Trophoblast cell (in vitro differentiated cells and primary cell): ENCODE data around the gene PTPRQ.

Source experiments
- DNase-seq, 2 donors: peaks; one replicate each; pipeline ENCODE4 v3.0.0-alpha.2; 2016
- H2AFZ ChIP-seq: 2 replicates; pipeline ENCODE4 v1.6.1; 2013; ENCODE audit warnings: low read length, moderate library complexity, mild to moderate bottlenecking; ENCODE audit not compliant: insufficient read depth, poor library complexity
- H2AK5ac ChIP-seq: 2 replicates; pipeline ENCODE4 v1.6.1; 2013; ENCODE audit warnings: mild to moderate bottlenecking, low read length
- H2BK120ac ChIP-seq: 2 replicates; pipeline ENCODE4 v1.6.1; 2013; ENCODE audit warnings: low read length, mild to moderate bottlenecking, moderate library complexity; ENCODE audit not compliant: insufficient read depth, poor library complexity
- H2BK12ac ChIP-seq: 2 replicates; pipeline ENCODE4 v1.6.1; 2013; ENCODE audit warnings: mild to moderate bottlenecking, low read length, moderate library complexity
- H2BK5ac ChIP-seq: 2 replicates; pipeline ENCODE4 v1.6.1; 2013; ENCODE audit warnings: low read length, low read depth, moderate library complexity, mild to moderate bottlenecking; ENCODE audit not compliant: poor library complexity
- H3K14ac ChIP-seq: 2 replicates; pipeline ENCODE4 v1.6.1; 2013; ENCODE audit warnings: mild to moderate bottlenecking, low read length
- H3K18ac ChIP-seq: 2 replicates; pipeline ENCODE4 v1.6.1; 2013; ENCODE audit warnings: mild to moderate bottlenecking, low read length
- H3K23ac ChIP-seq: 2 replicates; pipeline ENCODE4 v1.6.1; 2013; ENCODE audit warnings: low read length
- H3K27ac ChIP-seq: 2 replicates; pipeline ENCODE4 v1.5.1; 2013; ENCODE audit warnings: low read depth, mild to moderate bottlenecking, inconsistent platforms, low read length, moderate library complexity
- H3K27me3 ChIP-seq: 2 replicates; pipeline ENCODE4 v1.6.1; 2013; ENCODE audit warnings: inconsistent platforms, mild to moderate bottlenecking, low read length, moderate library complexity; ENCODE audit not compliant: insufficient read depth
- H3K36me3 ChIP-seq, 2 experiments: 1 replicate in 1 of 2; 2 replicates in 1 of 2; pipeline ENCODE4 v1.6.1; 2013; ENCODE audit warnings: low read length in 2 of 2, mild to moderate bottlenecking in 2 of 2, moderate library complexity in 1 of 2; ENCODE audit not compliant: insufficient read depth in 2 of 2, control insufficient read depth in 1 of 2
- H3K4ac ChIP-seq: 2 replicates; pipeline ENCODE4 v1.6.1; 2013; ENCODE audit warnings: low read depth, mild to moderate bottlenecking, low read length, moderate library complexity
- H3K4me1 ChIP-seq, 2 experiments: 1 replicate in 1 of 2; 2 replicates in 1 of 2; pipeline ENCODE4 v1.6.1; 2013; ENCODE audit warnings: low read length in 2 of 2, mild to moderate bottlenecking in 2 of 2, moderate library complexity in 1 of 2; ENCODE audit not compliant: insufficient read depth in 2 of 2, control insufficient read depth in 1 of 2
- H3K4me2 ChIP-seq: 2 replicates; pipeline ENCODE4 v1.6.1; 2013; ENCODE audit warnings: inconsistent platforms, mild to moderate bottlenecking, low read length, moderate library complexity
- H3K4me3 ChIP-seq: 2 replicates; pipeline ENCODE4 v1.5.1; 2013; ENCODE audit warnings: mild to moderate bottlenecking, low read depth, low read length, inconsistent platforms
- H3K79me1 ChIP-seq: one replicate; pipeline ENCODE4 v1.6.1; 2013; ENCODE audit warnings: low read length
- H3K79me2 ChIP-seq: 2 replicates; pipeline ENCODE4 v1.6.1; 2013; ENCODE audit warnings: low read length, mild to moderate bottlenecking; ENCODE audit not compliant: control insufficient read depth, insufficient read depth, poor library complexity
- H3K9ac ChIP-seq: 2 replicates; pipeline ENCODE4 v1.6.1; 2013; ENCODE audit warnings: mild to moderate bottlenecking, low read length
- H3K9me3 ChIP-seq: 2 replicates; pipeline ENCODE4 v1.6.1; 2013; ENCODE audit warnings: low read depth, mild to moderate bottlenecking, control low read depth, inconsistent platforms, low read length; ENCODE audit not compliant: insufficient read depth
- H4K12ac ChIP-seq: 2 replicates; pipeline ENCODE4 v1.6.1; 2013; ENCODE audit warnings: low read depth, mild to moderate bottlenecking, low read length, moderate library complexity
- H4K8ac ChIP-seq: 2 replicates; pipeline ENCODE4 v1.6.1; 2013; ENCODE audit warnings: low read depth, mild to moderate bottlenecking, low read length, moderate library complexity
- H4K91ac ChIP-seq: one replicate; pipeline ENCODE4 v1.6.1; 2013; ENCODE audit warnings: low read depth, mild to moderate bottlenecking, low read length, moderate library complexity
- WGBS: extraction: QIAGEN DNeasy Blood & Tissue Kit; methylation state at CpG from one replicate; pipeline ENCODE4 v1.1.7; 2013; ENCODE audit warnings: missing lambda C conversion rate; ENCODE audit not compliant: insufficient read length, insufficient coverage; ENCODE audit errors: extremely low coverage; 5-methylcytosine and 5-hydroxymethylcytosine counted together

PTPRQ gene

GRCh38 chr12:80602455-80602854, 158.4 kb downstream of the PTPRQ start:
- Histone ChIP-seq H3K79me2 (no peaks in the 10 kb centered on the region), H4K12ac (no peak overlapping the region), H3K4me3 (no peak overlapping the region), H3K4ac (no peak overlapping the region), H3K9me3 (no peaks in the 10 kb centered on the region), H4K8ac (no peak overlapping the region), H3K79me1 (no peaks in the 10 kb centered on the region), H2AFZ (no peak overlapping the region), H3K36me3 (no peaks in the 10 kb centered on the region), H3K18ac (no peak overlapping the region), H3K4me1 (no peaks in the 10 kb centered on the region), H3K4me2 (no peak overlapping the region), H2BK12ac (no peak overlapping the region), H3K23ac (no peak overlapping the region), H2BK120ac (no peak overlapping the region), H3K14ac (no peak overlapping the region), H4K91ac (no peak overlapping the region), H2BK5ac (no peak overlapping the region), H3K27me3 (no peaks in the 10 kb centered on the region), H2AK5ac (no peak overlapping the region), H3K9ac (no peak overlapping the region), H3K27ac (no peak overlapping the region)
- no CpG with 5 or more reads among the region's 3 CpGs for WGBS
- no peak for DNase-seq

- Histone ChIP-seq H2AK5ac (no peak overlapping the region), H3K4me2 (no peak overlapping the region), H3K27ac (no peak overlapping the region), H3K18ac (no peak overlapping the region), H3K9ac (no peak overlapping the region), H2BK5ac (no peak overlapping the region), H2BK12ac (no peak overlapping the region), H4K91ac (no peak overlapping the region), H2AFZ (no peak overlapping the region), H3K14ac (no peak overlapping the region), H2BK120ac (no peak overlapping the region), H3K4ac (no peak overlapping the region), H3K9me3 (no peaks in the 10 kb centered on the region), H4K8ac (no peak overlapping the region), H3K27me3 (no peaks in the 10 kb centered on the region), H3K79me2 (no peaks in the 10 kb centered on the region), H3K4me3 (no peak overlapping the region), H3K23ac (no peak overlapping the region), H3K36me3 (no peaks in the 10 kb centered on the region), H3K79me1 (no peaks in the 10 kb centered on the region), H4K12ac (no peak overlapping the region), H3K4me1 (no peaks in the 10 kb centered on the region)
- peak in 1 of 2 donors; percentile 20 for DNase-seq
- WGBS = no CpG with 5 or more reads among the region's 3 CpGs
Observed at GRCh38 chr12:80607361-80608135, 163.5 kb downstream of the PTPRQ start.

- H3K4me3 ChIP-seq = no peak overlapping the region
- H2BK120ac ChIP-seq = no peak overlapping the region
- no peaks in the 10 kb centered on the region for H3K9me3 ChIP-seq
- H3K9ac ChIP-seq = no peak overlapping the region
- no peak overlapping the region for H2BK5ac ChIP-seq
- no peak overlapping the region for H3K18ac ChIP-seq
- H2AK5ac ChIP-seq = no peak overlapping the region
- no peak overlapping the region for H3K23ac ChIP-seq
- H3K27me3 ChIP-seq = no peaks in the 10 kb centered on the region
- H2BK12ac ChIP-seq = no peak overlapping the region
- H3K14ac ChIP-seq = no peak overlapping the region
- H3K4me1 ChIP-seq = no peaks in the 10 kb centered on the region
- no peaks in the 10 kb centered on the region for H3K36me3 ChIP-seq
- no peak overlapping the region for H3K4me2 ChIP-seq
- no peaks in the 10 kb centered on the region for H3K79me1 ChIP-seq
- no peak overlapping the region for H4K12ac ChIP-seq
- no peaks in the 10 kb centered on the region for H3K79me2 ChIP-seq
- no peak overlapping the region for H4K8ac ChIP-seq
- H4K91ac ChIP-seq = no peak overlapping the region
- H3K27ac ChIP-seq = no peak overlapping the region
- H3K4ac ChIP-seq = no peak overlapping the region
- no peak overlapping the region for H2AFZ ChIP-seq
- DNase-seq = no peak
Observed at GRCh38 chr12:80617733-80618132, 173.7 kb downstream of the PTPRQ start.

- Histone ChIP-seq H3K27ac (no peak overlapping the region), H3K79me2 (no peaks in the 10 kb centered on the region), H2BK5ac (no peak overlapping the region), H4K12ac (no peak overlapping the region), H3K23ac (no peak overlapping the region), H3K79me1 (no peaks in the 10 kb centered on the region), H3K18ac (no peak overlapping the region), H2AFZ (no peak overlapping the region), H3K9me3 (no peaks in the 10 kb centered on the region), H3K9ac (no peak overlapping the region), H3K4ac (no peak overlapping the region), H2BK120ac (no peak overlapping the region), H3K4me2 (no peak overlapping the region), H4K8ac (no peak overlapping the region), H3K14ac (no peak overlapping the region), H3K36me3 (no peaks in the 10 kb centered on the region), H2BK12ac (no peak overlapping the region), H3K4me3 (no peak overlapping the region), H4K91ac (no peak overlapping the region), H3K4me1 (no peaks in the 10 kb centered on the region), H3K27me3 (no peaks in the 10 kb centered on the region), H2AK5ac (no peak overlapping the region)
- WGBS = no CpG with 5 or more reads among the region's 2 CpGs
- no peak for DNase-seq
Observed at GRCh38 chr12:80620281-80620680, 176.2 kb downstream of the PTPRQ start.
